ENCODE data around the gene UCP3.

DNA sequence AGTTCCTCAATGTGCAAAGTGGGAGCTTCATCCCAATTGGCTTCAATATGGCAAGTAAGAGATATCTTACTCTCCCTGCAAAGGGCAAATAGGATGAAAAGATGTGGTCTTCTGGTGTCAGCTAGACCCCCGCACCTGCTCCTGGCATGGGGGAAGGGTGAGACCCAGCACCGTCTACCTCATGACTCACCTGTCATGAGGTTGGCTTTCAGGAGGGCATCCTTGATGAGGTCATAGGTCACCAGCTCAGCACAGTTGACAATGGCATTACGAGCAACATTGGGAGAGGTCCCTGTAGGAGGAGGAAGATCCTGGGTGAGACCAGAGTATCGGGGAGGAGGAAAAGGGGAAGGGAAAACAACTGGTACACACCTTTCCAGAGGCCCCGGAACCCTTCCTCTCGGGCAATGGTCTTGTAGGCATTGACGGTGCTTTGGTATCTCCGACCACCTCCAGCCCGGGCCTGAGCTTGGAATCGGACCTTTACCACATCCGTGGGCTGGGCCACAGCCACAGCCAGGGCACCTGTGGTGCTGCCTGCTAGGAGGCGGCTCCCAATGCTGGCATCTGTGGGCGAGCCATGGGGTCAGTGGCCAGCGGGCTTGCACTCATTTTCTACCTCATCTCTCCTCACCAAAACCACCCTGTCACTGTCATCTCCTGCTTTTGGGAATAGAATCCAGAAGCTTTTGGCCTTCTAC is 32.3 kb downstream of the UCP3 start:
- TF ChIP-seq, protein P1, sequence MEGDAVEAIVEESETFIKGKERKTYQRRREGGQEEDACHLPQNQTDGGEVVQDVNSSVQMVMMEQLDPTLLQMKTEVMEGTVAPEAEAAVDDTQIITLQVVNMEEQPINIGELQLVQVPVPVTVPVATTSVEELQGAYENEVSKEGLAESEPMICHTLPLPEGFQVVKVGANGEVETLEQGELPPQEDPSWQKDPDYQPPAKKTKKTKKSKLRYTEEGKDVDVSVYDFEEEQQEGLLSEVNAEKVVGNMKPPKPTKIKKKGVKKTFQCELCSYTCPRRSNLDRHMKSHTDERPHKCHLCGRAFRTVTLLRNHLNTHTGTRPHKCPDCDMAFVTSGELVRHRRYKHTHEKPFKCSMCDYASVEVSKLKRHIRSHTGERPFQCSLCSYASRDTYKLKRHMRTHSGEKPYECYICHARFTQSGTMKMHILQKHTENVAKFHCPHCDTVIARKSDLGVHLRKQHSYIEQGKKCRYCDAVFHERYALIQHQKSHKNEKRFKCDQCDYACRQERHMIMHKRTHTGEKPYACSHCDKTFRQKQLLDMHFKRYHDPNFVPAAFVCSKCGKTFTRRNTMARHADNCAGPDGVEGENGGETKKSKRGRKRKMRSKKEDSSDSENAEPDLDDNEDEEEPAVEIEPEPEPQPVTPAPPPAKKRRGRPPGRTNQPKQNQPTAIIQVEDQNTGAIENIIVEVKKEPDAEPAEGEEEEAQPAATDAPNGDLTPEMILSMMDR (IDR thresholded peaks at IDR 0.05): no peak
- TF ChIP-seq POLR2A (IDR thresholded peaks at IDR 0.05): no peak
- no peak for TF ChIP-seq EP300 (IDR thresholded peaks at IDR 0.05)
